ENCODE measurements around the gene RB1. TPM values are rescaled to one million over a fixed set of nuclear protein-coding genes. Genes with fewer than 3 reads are reported as not detected.
A peak's percentile ranks its signal among the peaks of the same experiment; 100 is the strongest.

Gene RB1
- total and polyA plus RNA-seq, 2 donors from 2014 or later = 12.3 to 46.5 TPM

- H3K9ac ChIP-seq (ENCODE audit: low read length in 3 of 3) = no peak overlapping the region
- intact Hi-C loops (cut with DNase I) = no loop called here
These were observed 28.0 kb upstream of the RB1 start for GRCh38 chr13:48275507-48275906.

GRCh38 chr13:48278806-48279205, 24.7 kb upstream of the RB1 start:
- H3K9ac ChIP-seq (ENCODE audit: low read length in 3 of 3) = no peak overlapping the region
- H3K4me1 ChIP-seq (ENCODE audit: control insufficient read depth in 2 of 3, insufficient read depth in 2 of 3, low read depth in 1 of 3, low read length in 3 of 3) = no peaks in the 10 kb centered on the region
- intact Hi-C loops (cut with DNase I) = no loop called here
- FAIRE-seq (no peak), DNase-seq (no peak)
- H3K9me3 ChIP-seq (ENCODE audit: control insufficient read depth in 2 of 3, insufficient read depth in 1 of 3, low read length in 3 of 3) = no peaks in the 10 kb centered on the region
- H3K27me3 ChIP-seq (ENCODE audit: control insufficient read depth, insufficient read depth, low read length) = no peaks in the 10 kb centered on the region
- TF ChIP-seq, protein P1, sequence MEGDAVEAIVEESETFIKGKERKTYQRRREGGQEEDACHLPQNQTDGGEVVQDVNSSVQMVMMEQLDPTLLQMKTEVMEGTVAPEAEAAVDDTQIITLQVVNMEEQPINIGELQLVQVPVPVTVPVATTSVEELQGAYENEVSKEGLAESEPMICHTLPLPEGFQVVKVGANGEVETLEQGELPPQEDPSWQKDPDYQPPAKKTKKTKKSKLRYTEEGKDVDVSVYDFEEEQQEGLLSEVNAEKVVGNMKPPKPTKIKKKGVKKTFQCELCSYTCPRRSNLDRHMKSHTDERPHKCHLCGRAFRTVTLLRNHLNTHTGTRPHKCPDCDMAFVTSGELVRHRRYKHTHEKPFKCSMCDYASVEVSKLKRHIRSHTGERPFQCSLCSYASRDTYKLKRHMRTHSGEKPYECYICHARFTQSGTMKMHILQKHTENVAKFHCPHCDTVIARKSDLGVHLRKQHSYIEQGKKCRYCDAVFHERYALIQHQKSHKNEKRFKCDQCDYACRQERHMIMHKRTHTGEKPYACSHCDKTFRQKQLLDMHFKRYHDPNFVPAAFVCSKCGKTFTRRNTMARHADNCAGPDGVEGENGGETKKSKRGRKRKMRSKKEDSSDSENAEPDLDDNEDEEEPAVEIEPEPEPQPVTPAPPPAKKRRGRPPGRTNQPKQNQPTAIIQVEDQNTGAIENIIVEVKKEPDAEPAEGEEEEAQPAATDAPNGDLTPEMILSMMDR (IDR thresholded peaks at IDR 0.05; ENCODE audit: borderline replicate concordance, extremely low read depth, insufficient read depth) = no peak
- no peak overlapping the region for H3K4me3 ChIP-seq (ENCODE audit: low read length in 3 of 3)
- no peaks in the 10 kb centered on the region for H3K36me3 ChIP-seq (ENCODE audit: control insufficient read depth in 2 of 3, insufficient read depth in 3 of 3, low read length in 3 of 3)
- no peak overlapping the region for H3K27ac ChIP-seq (ENCODE audit: low read depth in 2 of 2, low read length in 2 of 2)

More at GRCh38 chr13:48275507-48275906, 28.0 kb upstream of the RB1 start:
- H3K4me3 ChIP-seq (ENCODE audit: low read length in 3 of 3) = no peak overlapping the region
- no peaks in the 10 kb centered on the region for H3K27me3 ChIP-seq (ENCODE audit: control insufficient read depth, insufficient read depth, low read length)
- TF ChIP-seq, protein P1 (IDR thresholded peaks at IDR 0.05; ENCODE audit: borderline replicate concordance, extremely low read depth, insufficient read depth) = no peak
- DNase-seq = no peak
- no peaks in the 10 kb centered on the region for H3K9me3 ChIP-seq (ENCODE audit: control insufficient read depth in 2 of 3, insufficient read depth in 1 of 3, low read length in 3 of 3)
- H3K27ac ChIP-seq (ENCODE audit: low read depth in 2 of 2, low read length in 2 of 2) = no peak overlapping the region
- H3K36me3 ChIP-seq (ENCODE audit: control insufficient read depth in 2 of 3, insufficient read depth in 3 of 3, low read length in 3 of 3) = no peaks in the 10 kb centered on the region
- H3K4me1 ChIP-seq (ENCODE audit: control insufficient read depth in 2 of 3, insufficient read depth in 2 of 3, low read depth in 1 of 3, low read length in 3 of 3) = no peaks in the 10 kb centered on the region
- FAIRE-seq = no peak

GRCh38 chr13:48281556-48281955, 22.0 kb upstream of the RB1 start:
- TF ChIP-seq, protein P1 (IDR thresholded peaks at IDR 0.05; ENCODE audit: borderline replicate concordance, extremely low read depth, insufficient read depth) = no peak
- no peak overlapping the region for H3K4me3 ChIP-seq (ENCODE audit: low read length in 3 of 3)
- H3K9ac ChIP-seq (ENCODE audit: low read length in 3 of 3) = no peak overlapping the region
- peak in 1 of 5 donors; percentile 25 for DNase-seq
- H3K9me3 ChIP-seq (ENCODE audit: control insufficient read depth in 2 of 3, insufficient read depth in 1 of 3, low read length in 3 of 3) = no peaks in the 10 kb centered on the region
- FAIRE-seq = no peak
- H3K36me3 ChIP-seq (ENCODE audit: control insufficient read depth in 2 of 3, insufficient read depth in 3 of 3, low read length in 3 of 3) = no peaks in the 10 kb centered on the region
- intact Hi-C loops (cut with DNase I) = no loop called here
- no peak overlapping the region for H3K27ac ChIP-seq (ENCODE audit: low read depth in 2 of 2, low read length in 2 of 2)
- no peaks in the 10 kb centered on the region for H3K27me3 ChIP-seq (ENCODE audit: control insufficient read depth, insufficient read depth, low read length)
- H3K4me1 ChIP-seq (ENCODE audit: control insufficient read depth in 2 of 3, insufficient read depth in 2 of 3, low read depth in 1 of 3, low read length in 3 of 3) = no peaks in the 10 kb centered on the region

- no peaks in the 10 kb centered on the region for H3K27me3 ChIP-seq (ENCODE audit: control insufficient read depth, insufficient read depth, low read length)
- TF ChIP-seq, protein P1 (IDR thresholded peaks at IDR 0.05; ENCODE audit: borderline replicate concordance, extremely low read depth, insufficient read depth) = no peak
- intact Hi-C loops (cut with DNase I) = no loop called here
- no peaks in the 10 kb centered on the region for H3K36me3 ChIP-seq (ENCODE audit: control insufficient read depth in 2 of 3, insufficient read depth in 3 of 3, low read length in 3 of 3)
- H3K4me1 ChIP-seq (ENCODE audit: control insufficient read depth in 2 of 3, insufficient read depth in 2 of 3, low read depth in 1 of 3, low read length in 3 of 3) = peaks cover 0 to 3% (median 0%) of the 10 kb centered on the region in 3 donors
- H3K4me3 ChIP-seq (ENCODE audit: low read length in 3 of 3) = no peak overlapping the region
- H3K9me3 ChIP-seq (ENCODE audit: control insufficient read depth in 2 of 3, insufficient read depth in 1 of 3, low read length in 3 of 3) = no peaks in the 10 kb centered on the region
- H3K27ac ChIP-seq (ENCODE audit: low read depth in 2 of 2, low read length in 2 of 2) = no peak overlapping the region
- FAIRE-seq (no peak), DNase-seq (no peak)
- H3K9ac ChIP-seq (ENCODE audit: low read length in 3 of 3) = no peak overlapping the region
These were observed 11.8 kb upstream of the RB1 start for GRCh38 chr13:48291730-48292129.

Data from kidney (tissue), 14 donors.